Erythroblast (primary cell): ENCODE data around the gene GJA3.

Source experiments
- GATA1 ChIP-seq: IDR thresholded peaks from 2 replicates; pipeline ENCODE4 v1.6.1; 2011; ENCODE audit warnings: low read depth, mild to moderate bottlenecking, control low read depth, low read length, moderate library complexity
- POLR2A ChIP-seq: IDR thresholded peaks from 2 replicates; pipeline ENCODE4 v1.6.1; 2011; ENCODE audit warnings: mild to moderate bottlenecking, low read length

GRCh38 chr13:20165417-20166257 is 4.8 kb upstream of the GJA3 start:
- no peak for TF ChIP-seq POLR2A
- no peak for TF ChIP-seq GATA1
